CD14-positive monocyte (primary cell): ENCODE data around the gene SPATA45. TPM values are rescaled to one million over a fixed set of nuclear protein-coding genes. Genes with fewer than 3 reads are reported as not detected.

ENCODE experiments used
- DNase-seq, 3 donors: peaks; one replicate each; pipeline ENCODE4 v3.0.0-alpha.2; 2011 to 2022
- H2AFZ ChIP-seq: 2 replicates; pipeline ENCODE4 v1.6.0; 2012; ENCODE audit warnings: mild to moderate bottlenecking, low read depth, low read length, inconsistent platforms; ENCODE audit not compliant: insufficient read depth, poor library complexity, severe bottlenecking
- H3K27ac ChIP-seq, 2 donors: 1 replicate in 1 of 2; 2 replicates in 1 of 2; pipeline ENCODE4 v1.5.1; 2012 to 2013; ENCODE audit warnings: low read length in 2 of 2, control low read depth in 1 of 2, inconsistent platforms in 1 of 2, low read depth in 1 of 2, mild to moderate bottlenecking in 1 of 2
- H3K27me3 ChIP-seq, 2 donors: one replicate each; pipeline versions ENCODE4 v1.6.0 to v1.6.1; 2011 to 2013; ENCODE audit warnings: low read length in 2 of 2; ENCODE audit not compliant: control insufficient read depth in 2 of 2, insufficient read depth in 2 of 2
- H3K36me3 ChIP-seq, 2 donors: replicated peaks in 1 of 2; 1 replicate in 1 of 2; 2 replicates in 1 of 2; pipeline versions ENCODE4 v1.5.1 to v1.6.1; 2012 to 2013; ENCODE audit warnings: low read length in 2 of 2, control low read depth in 1 of 2, inconsistent platforms in 1 of 2, mild to moderate bottlenecking in 1 of 2; ENCODE audit not compliant: insufficient read depth in 2 of 2, control insufficient read depth in 1 of 2
- H3K4me1 ChIP-seq, 2 donors: 1 replicate in 1 of 2; 2 replicates in 1 of 2; pipeline versions ENCODE4 v1.5.1 to v1.6.1; 2012 to 2013; ENCODE audit warnings: low read length in 2 of 2, control low read depth in 1 of 2, inconsistent platforms in 1 of 2, mild to moderate bottlenecking in 1 of 2, moderate library complexity in 1 of 2; ENCODE audit not compliant: insufficient read depth in 2 of 2, control insufficient read depth in 1 of 2
- H3K4me2 ChIP-seq: replicated peaks from 2 replicates; pipeline ENCODE3; 2012; ENCODE audit warnings: low read length, moderate library complexity, mild to moderate bottlenecking; ENCODE audit not compliant: poor library complexity, severe bottlenecking; ENCODE audit errors: extremely low read depth
- H3K4me3 ChIP-seq, 3 experiments: fragments of 200-600 bp in 1 of 3; sonication (generic) in 1 of 3; replicated peaks in 1 of 3; 1 replicate in 2 of 3; 2 replicates in 1 of 3; pipeline ENCODE4 v1.5.1; 2011 to 2013; ENCODE audit warnings: low read length in 3 of 3, mild to moderate bottlenecking in 3 of 3, control low read depth in 2 of 3, low read depth in 2 of 3, inconsistent platforms in 1 of 3, moderate library complexity in 1 of 3
- H3K79me2 ChIP-seq: 2 replicates; pipeline ENCODE4 v1.6.0; 2012; ENCODE audit warnings: mild to moderate bottlenecking, control low read depth, inconsistent platforms, low read length, moderate library complexity; ENCODE audit not compliant: insufficient read depth
- H3K9ac ChIP-seq: 2 replicates; pipeline ENCODE4 v1.6.0; 2017; ENCODE audit warnings: low read length, mild to moderate bottlenecking; ENCODE audit not compliant: insufficient read depth, poor library complexity, severe bottlenecking
- H3K9me3 ChIP-seq, 2 donors: replicated peaks in 1 of 2; 1 replicate in 1 of 2; 2 replicates in 1 of 2; pipeline versions ENCODE4 v1.5.1 to v1.6.1; 2012 to 2013; ENCODE audit warnings: low read length in 2 of 2, control low read depth in 1 of 2; ENCODE audit not compliant: control insufficient read depth in 1 of 2, insufficient read depth in 1 of 2
- H4K20me1 ChIP-seq: 2 replicates; pipeline ENCODE4 v1.6.0; 2012; ENCODE audit warnings: mild to moderate bottlenecking, low read length, control low read depth, moderate library complexity; ENCODE audit not compliant: insufficient read depth
- H3K27ac Mint-ChIP-seq, 7 donors: one replicate each; pipeline ENCODE4 v1.8.0; 2020; ENCODE audit warnings: mild to moderate bottlenecking in 7 of 7, mixed read lengths in 7 of 7, moderate library complexity in 6 of 7, inconsistent platforms in 2 of 7
- H3K27me3 Mint-ChIP-seq, 3 donors: one replicate each; pipeline ENCODE4 v1.8.0; 2021 to 2022; ENCODE audit warnings: low read depth in 3 of 3, mild to moderate bottlenecking in 3 of 3, mixed read lengths in 3 of 3, moderate library complexity in 3 of 3, inconsistent platforms in 1 of 3
- H3K36me3 Mint-ChIP-seq, 2 donors: one replicate each; pipeline ENCODE4 v1.8.0; 2020; ENCODE audit warnings: mixed read lengths in 2 of 2, inconsistent platforms in 1 of 2, mild to moderate bottlenecking in 1 of 2
- H3K4me1 Mint-ChIP-seq: one replicate; pipeline ENCODE4 v1.8.0; 2020; ENCODE audit warnings: mild to moderate bottlenecking, mixed read lengths
- H3K4me3 Mint-ChIP-seq, 2 donors: one replicate each; pipeline ENCODE4 v1.8.0; 2020; ENCODE audit warnings: mild to moderate bottlenecking in 2 of 2, mixed read lengths in 2 of 2, moderate library complexity in 1 of 2
- H3K9me3 Mint-ChIP-seq, 7 donors: one replicate each; pipeline ENCODE4 v1.8.0; 2020 to 2022; ENCODE audit warnings: mixed read lengths in 7 of 7, mild to moderate bottlenecking in 6 of 7, moderate library complexity in 6 of 7, inconsistent platforms in 2 of 7
- CTCF ChIP-seq: fragments of 200-600 bp; IDR thresholded peaks from one replicate; pipeline ENCODE4 v1.8.0; 2022; ENCODE audit warnings: antibody characterized with exemption, mild to moderate bottlenecking
- WGBS: methylation state at CpG from one replicate; pipeline ENCODE4 v1.1.5; 2013; ENCODE audit warnings: missing lambda C conversion rate; ENCODE audit not compliant: insufficient coverage; 5-methylcytosine and 5-hydroxymethylcytosine counted together
- intact Hi-C, 2 donors: fragments of 100-400 bp; cut with micrococcal nuclease; formaldehyde crosslinking; loops; one replicate each; pipeline versions ENCODE4 v1.15.0 to v1.15.1; 2023
- polyA plus RNA-seq, 3 donors: library from polyadenylated mRNA; depleted of rRNA in 1 of 3; unstranded in 2 of 3; stranded (reverse) in 1 of 3; fragments of 300-500 nt in 2 of 3; fragments of >200 nt in 1 of 3; fragmentation: Illumina TruSeq in 2 of 3; gene quantifications; 1 replicate in 2 of 3; 2 replicates in 1 of 3; pipeline ENCODE4 v1.2.3, GENCODE V29; 2012 to 2021

The SPATA45 gene
- polyA plus RNA-seq, 3 donors: 0.29 TPM; not detected in 2

- H3K27me3 ChIP-seq: no peaks in the 10 kb centered on the region
- H3K36me3 Mint-ChIP-seq: peaks cover 1 to 3% of the 10 kb centered on the region in 2 donors
- H3K4me1 Mint-ChIP-seq: peaks cover 18% of the 10 kb centered on the region
- 6% methylated on average over 54 of the region's 54 CpGs for WGBS
- H3K79me2 ChIP-seq: peaks cover 45% of the 10 kb centered on the region
- H3K9me3 Mint-ChIP-seq: no peaks in the 10 kb centered on the region
- H3K27me3 Mint-ChIP-seq: peaks cover 0 to 2% (median 0%) of the 10 kb centered on the region in 3 donors
- peak overlapping the region; percentile 91 for H2AFZ ChIP-seq
- no peak for TF ChIP-seq CTCF
- no peaks in the 10 kb centered on the region for H4K20me1 ChIP-seq
- H3K9ac ChIP-seq: peak overlapping the region; percentile 87
- peaks cover 48 to 51% of the 10 kb centered on the region in 2 donors for H3K4me1 ChIP-seq
- H3K4me2 ChIP-seq: peak overlapping the region; percentile 90
- H3K4me3 ChIP-seq: peak overlapping the region; percentile 58 to 86 (median 85)
- DNase-seq: peak in 2 of 3 donors; percentile 8 to 10
- H3K36me3 ChIP-seq: peaks cover 0 to under 1% of the 10 kb centered on the region in 2 donors
- H3K4me3 Mint-ChIP-seq: peak overlapping the region; percentile 96 to 98
- peak overlapping the region; percentile 75 to 93 for H3K27ac ChIP-seq
- no peaks in the 10 kb centered on the region for H3K9me3 ChIP-seq
- peak overlapping the region; percentile 96 to 99 (median 98) for H3K27ac Mint-ChIP-seq
- intact Hi-C loops: loop anchor here (5.0 to 10.0 kb wide), 4 partner anchors 64 to 156 kb away; partner anchors contain the start of genes NSL1 (in 2 of the 2), TATDN3 (in 2 of the 2) and ANGEL2 (in 1 of the 2)
Measured at GRCh38 chr1:212858461-212859265, 11.2 kb upstream of the SPATA45 start.

- no peaks in the 10 kb centered on the region for H4K20me1 ChIP-seq
- peak within 1 kb of the TSS; percentile 91 for H2AFZ ChIP-seq
- peaks cover 4% of the 10 kb centered on the region in 2 donors for H3K36me3 Mint-ChIP-seq
- H3K4me1 ChIP-seq: peaks cover 46 to 51% of the 10 kb centered on the region in 2 donors
- H3K36me3 ChIP-seq: no peaks in the 10 kb centered on the region
- H3K4me3 ChIP-seq: peak within 1 kb of the TSS; percentile 58 to 86 (median 85)
- peaks cover 39% of the 10 kb centered on the region for H3K79me2 ChIP-seq
- peaks cover 0 to 2% (median 0%) of the 10 kb centered on the region in 3 donors for H3K27me3 Mint-ChIP-seq
- H3K9ac ChIP-seq: peak within 1 kb of the TSS; percentile 87
- no peak for TF ChIP-seq CTCF
- no peaks in the 10 kb centered on the region for H3K9me3 ChIP-seq
- peaks cover 15% of the 10 kb centered on the region for H3K4me1 Mint-ChIP-seq
- peak within 1 kb of the TSS; percentile 75 to 93 for H3K27ac ChIP-seq
- peak within 1 kb of the TSS; percentile 96 to 99 (median 98) for H3K27ac Mint-ChIP-seq
- intact Hi-C loops: loop anchor here (5.0 to 10.0 kb wide), 4 partner anchors 63 to 157 kb away; partner anchors contain the start of genes NSL1 (in 2 of the 2), TATDN3 (in 2 of the 2) and ANGEL2 (in 1 of the 2)
- no peaks in the 10 kb centered on the region for H3K27me3 ChIP-seq
- WGBS: under 1% methylated on average over 54 of the region's 54 CpGs
- peak; percentile 91 to 93 (median 91) for DNase-seq
- peak within 1 kb of the TSS; percentile 96 to 98 for H3K4me3 Mint-ChIP-seq
- H3K4me2 ChIP-seq: peak within 1 kb of the TSS; percentile 90
- peaks cover 0 to under 1% (median 0%) of the 10 kb centered on the region in 7 donors for H3K9me3 Mint-ChIP-seq
Measured at GRCh38 chr1:212857992-212858460, 10.6 kb upstream of the SPATA45 start, which contains the start of gene FLVCR1. Gene FLVCR1, plus strand, starts transcription at chr1:212858275. Its CDS starts 178 bp downstream, at chr1:212858453.
